ENCODE measurements around the gene UBALD2.
A peak's percentile ranks its signal among the peaks of the same experiment; 100 is the strongest.
"Not testable (repeated sequence)": the region's sequence is repeated elsewhere in the genome, so short reads cannot be mapped to it uniquely, and the experiment has no call there.

UBALD2 gene

DNA sequence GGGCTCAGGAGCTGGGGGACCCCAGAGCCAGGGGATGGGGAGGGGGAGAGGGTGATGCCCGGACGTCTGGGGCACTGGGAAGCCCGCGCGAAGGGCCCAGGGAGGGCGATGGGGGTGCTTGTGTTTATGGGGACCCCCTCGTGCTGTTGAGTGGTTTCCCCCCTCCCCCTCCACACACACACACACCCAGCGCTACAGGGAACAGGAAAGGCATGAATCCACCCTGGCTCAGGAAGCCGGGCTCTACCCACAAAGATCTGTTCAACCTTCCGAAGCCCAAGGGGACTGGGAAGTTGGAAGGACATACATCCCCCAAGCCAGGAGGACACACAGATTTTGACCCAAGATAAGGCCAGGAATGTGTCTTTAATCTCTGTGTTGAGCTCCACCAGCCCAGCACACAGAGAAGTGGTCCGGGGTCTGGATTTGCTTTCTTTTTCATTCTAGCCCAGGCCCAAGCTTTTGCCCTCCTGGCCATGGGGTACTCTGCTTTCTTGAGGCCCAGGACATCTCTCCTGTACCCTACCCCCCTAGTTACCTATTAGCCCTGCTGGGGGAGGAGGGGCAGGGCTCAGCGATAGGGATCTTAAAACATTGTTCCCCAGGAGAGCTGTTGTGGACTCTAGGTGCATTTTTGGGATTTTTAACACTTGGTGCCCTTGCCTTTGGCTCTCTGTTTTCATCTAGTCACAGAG, 1.2 kb downstream of the UBALD2 start:
- DNase-seq = no peak

DNA sequence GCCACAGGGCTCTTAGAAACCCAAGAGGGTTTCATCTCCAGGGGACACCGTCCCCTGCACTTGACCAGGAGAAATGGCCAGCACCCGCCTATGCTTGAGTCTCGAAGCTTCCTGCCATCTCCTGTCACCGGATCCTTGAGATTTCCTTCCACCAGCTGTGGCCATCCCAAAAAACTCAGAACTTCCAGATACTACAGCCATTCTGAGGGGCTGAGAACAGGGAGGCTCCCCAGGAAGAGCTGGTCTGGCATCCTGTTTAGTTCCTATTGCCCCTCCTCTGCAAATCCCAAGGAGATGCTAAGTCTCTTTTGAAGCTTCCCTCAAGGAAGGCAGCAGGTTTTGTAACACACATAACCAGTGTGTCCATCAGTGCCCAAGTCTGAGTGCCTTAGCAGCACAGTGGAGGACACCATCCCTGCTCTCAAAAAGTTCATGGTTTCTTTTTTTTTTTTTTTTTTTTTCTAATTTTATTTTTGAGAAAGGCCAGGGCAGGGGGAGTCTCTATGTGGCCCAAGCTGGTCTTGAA, 2.0 kb downstream of the UBALD2 start:
- DNase-seq = no peak

DNA sequence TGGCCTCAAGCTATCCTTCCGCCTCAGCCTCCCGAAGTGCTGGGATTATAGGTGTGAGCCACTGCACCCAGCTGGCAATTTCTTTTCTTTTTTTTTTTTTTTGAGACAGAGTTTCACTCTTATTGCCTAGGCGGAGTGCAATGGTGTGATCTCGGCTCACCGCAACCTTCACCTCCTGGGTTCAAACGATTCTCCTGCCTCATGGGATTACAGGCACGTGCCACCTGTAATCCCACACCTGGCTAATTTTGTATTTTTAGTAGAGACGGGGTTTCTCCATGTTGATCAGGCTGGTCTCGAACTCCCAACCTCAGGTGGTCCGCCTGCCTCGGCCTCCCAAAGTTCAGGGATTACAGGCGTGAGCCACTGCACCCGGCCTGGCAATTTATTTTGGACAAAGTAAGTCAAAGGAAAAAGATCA, 2.4 kb downstream of the UBALD2 start:
- not testable (repeated sequence) for DNase-seq

DNA sequence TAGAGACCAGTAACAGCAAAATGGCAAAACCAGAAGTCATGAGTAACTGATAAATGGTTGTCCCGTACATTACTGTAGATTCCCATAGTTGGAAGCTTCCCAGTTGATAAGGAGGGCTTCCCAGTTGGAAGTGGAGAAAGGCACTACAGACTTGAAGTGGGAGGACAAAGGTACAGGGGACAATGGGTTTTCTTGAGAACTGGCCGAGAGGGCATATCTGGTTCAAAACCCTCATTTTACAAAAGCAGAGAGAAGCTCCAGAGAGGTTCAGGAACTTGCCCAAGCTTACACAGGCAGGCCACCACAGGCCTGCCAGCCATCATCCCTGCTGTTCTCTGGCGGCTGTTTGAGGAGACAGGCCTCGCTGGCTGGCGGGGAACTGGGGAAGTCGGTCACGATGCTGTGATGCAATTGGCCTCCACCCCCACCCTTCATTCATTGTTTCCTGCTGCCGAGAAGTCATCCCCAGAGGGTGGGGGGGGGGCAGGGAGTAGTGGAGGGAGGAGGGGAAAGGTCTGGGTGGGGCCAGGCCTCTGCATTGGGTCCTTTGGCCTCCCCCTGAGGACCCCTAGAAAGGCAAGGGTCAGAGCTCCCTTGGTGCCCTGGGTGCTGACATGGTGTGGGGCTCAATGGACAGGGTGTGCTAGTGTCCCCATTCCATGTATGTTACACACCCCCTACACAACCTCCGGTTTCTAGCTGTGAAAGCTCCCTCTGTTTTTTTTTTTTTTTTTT, 3.0 kb downstream of the UBALD2 start:
- DNase-seq = peak; percentile 78

DNA sequence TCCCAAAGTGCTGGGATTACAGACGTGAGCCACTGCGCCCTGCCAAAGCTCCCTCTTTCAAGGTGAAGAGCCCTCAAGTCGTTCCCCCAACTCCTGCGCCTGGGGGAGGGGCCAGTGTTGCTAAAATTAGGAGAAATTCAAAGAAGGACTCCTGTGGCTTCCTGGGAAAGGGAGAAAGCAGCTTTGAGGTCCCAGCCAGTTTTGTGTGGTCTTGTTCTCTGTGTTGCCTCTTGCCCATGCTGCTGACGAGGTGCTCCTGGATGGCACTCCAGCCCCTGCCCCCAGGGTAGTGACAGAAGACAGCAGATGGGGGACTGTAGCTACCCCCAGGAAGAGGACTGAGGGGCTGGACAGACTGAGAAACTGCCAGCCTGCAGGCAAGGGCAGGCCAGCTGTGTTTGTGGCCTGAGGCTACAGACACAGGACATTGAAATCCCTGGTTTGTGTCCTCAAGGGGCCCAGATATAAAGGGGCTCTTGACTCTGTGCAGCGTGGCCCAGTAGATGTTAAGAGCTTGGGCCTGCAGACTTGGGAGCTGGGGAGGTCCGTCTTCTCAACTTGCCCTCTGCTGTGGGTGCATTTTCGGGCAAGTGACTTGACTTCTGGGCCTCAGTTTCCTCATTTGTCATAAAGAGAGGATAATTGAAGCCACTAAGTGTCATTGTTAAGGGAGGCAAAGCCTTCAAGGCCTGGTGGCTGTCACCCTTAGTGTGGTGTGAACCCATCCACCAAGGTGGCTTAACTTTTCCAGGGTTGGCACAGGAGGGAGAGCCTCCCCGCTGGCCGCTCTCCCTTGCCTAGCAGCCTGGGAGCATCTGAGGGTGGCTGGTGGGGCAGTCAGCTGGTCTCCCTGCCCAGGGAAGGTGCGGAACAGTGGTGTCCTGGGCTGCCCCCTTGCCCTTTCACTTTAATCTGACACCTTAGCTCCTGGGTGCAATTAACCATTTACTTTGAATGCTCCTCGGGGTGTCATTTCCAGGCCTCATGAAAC, 4.1 kb downstream of the UBALD2 start:
- DNase-seq = no peak

DNA sequence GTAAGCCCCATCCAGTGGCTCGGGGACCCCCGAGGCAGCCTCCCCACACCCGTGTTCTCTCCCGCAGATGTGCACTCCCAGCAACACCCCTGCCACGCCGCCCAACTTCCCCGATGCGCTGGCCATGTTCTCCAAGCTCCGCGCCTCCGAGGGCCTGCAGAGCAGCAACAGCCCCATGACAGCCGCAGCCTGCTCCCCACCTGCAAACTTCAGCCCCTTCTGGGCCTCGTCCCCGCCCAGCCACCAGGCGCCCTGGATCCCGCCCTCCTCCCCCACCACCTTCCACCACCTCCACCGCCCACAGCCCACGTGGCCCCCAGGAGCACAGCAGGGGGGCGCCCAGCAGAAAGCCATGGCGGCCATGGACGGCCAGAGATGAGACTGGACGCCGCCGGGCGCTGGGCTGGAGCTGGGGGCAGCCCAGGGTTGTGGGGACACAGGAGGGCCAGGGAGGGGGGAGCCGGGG, 5.0 kb downstream of the UBALD2 start:
- DNase-seq = no peak

DNA sequence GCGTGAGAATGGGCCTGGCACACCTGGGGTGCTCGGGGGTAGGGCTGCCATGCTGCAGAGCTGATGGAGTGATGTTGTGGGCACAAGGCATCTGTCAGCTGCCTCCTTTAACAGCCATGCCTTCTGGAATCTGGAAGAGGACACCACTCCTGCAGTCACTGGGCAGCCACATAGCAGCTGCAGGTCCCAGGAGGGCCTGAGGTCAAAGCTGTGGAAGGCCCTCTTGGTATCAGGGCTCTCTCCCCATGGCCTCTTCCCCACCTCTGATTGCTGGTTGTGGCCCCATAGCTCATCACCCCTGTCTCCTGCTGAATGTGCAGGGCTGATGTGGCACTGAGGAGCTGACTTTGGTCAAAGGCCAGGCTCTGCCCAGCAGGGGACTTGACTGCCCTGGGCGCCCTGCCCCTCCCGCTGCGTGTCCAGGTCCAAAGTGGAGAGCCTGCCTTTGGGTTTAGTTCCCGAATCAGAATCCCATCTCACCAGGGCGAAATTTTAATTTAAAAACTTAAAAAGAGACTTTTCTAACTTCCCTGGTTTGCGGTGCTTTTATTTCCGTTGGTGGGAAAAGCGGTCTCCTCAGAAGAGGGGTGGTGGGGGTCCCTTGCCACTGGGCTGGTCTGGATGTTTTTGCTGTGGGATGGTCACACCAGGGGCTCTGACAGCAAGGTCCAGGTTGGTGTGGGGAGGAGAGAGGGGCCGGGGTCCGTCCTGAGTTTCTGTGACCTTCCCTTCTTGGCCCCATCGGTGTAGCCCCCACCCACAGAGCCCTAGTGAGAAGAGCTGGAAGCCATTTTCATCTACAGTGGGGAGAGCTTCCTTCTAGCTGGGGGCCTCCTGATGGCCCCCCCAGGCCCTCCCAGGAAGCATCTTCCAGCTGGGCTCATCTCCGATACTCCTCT, 5.9 kb downstream of the UBALD2 start:
- DNase-seq = no peak

DNA sequence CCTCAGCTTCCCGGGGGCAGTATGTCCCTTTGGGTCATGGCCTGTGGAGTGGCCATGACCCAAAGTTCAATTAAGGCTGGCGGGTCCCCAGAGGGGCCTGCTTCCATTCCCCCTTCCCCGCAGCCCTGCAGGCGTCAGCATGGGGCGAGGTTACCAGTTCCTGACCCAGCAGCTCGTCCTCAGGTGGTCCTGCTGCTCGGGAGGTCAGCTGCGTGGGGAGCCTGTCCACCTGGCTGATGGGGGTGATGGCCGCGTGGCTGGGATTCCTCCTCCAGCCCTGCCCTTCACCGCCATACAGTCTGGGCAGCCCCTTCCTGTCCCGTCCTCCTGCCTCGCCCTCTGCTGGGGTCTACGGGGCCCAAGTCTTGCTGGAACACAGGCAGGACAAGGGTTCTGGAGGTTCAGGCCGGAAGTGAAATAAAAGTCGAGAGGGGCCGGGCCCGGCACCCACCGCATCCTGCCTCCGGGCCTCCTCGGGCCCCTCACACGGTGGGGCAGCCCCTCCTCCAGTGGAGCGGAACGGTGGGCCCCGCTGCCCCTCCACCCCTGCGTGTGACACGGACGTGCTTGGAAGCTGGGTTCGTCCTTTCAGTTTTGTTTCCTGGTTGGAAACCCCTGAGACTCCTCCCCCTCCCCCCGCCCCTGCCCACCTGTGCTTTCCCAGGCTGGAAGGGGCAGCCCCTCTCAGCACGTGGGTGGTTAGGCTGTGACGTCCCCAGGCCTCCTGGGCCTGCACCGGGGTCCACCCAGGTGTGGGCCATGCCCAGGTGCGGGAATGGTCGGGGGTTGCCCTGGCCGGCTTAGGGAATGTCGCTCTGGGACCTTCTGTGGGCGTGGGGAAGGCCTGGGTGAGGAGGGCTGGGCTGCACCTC, 6.8 kb downstream of the UBALD2 start:
- DNase-seq = no peak

DNA sequence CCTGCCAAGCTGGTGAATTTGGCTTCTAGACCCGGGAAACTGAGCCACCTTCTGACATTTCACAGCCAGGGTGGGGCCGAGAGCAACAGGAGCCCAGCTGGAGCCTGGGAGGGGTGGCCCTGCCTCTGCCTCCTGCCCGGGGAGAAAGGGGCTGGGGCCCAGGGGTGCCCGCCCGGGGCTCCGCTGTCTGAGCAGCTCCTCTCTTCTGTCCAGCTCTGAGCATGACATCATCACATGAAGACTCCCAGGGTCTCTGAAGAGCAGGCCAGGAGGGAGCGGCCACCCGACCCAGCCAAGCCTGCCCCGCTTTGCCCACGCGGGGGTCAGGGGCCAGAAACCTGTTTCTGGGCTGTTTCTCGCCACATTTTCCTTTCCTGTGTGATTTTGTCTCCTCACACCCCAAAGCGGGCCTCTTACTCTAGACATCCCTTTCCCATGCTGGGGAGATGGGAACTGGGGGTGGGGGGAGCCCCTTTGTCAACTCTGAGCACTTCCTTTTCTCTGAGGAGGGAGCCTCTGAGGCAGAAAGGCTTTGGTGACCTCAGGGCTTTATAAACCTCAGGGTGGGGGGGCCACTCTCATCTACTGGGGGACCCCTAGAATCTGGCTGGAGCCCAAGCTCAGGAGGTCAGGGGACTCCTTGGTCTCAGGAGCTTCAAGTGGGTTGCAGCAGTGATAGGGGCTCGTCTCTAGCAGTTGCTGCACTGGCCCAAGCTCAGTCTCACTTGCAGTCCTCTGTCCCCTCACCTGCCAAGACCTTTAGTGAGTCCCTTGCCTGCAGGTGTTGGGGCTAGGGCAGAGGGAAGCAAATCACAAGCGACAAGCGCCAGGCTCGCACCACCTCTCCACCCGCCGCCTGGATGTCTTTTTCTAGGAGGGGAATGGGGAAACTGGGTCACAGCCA, 7.6 kb downstream of the UBALD2 start:
- DNase-seq = no peak

DNA sequence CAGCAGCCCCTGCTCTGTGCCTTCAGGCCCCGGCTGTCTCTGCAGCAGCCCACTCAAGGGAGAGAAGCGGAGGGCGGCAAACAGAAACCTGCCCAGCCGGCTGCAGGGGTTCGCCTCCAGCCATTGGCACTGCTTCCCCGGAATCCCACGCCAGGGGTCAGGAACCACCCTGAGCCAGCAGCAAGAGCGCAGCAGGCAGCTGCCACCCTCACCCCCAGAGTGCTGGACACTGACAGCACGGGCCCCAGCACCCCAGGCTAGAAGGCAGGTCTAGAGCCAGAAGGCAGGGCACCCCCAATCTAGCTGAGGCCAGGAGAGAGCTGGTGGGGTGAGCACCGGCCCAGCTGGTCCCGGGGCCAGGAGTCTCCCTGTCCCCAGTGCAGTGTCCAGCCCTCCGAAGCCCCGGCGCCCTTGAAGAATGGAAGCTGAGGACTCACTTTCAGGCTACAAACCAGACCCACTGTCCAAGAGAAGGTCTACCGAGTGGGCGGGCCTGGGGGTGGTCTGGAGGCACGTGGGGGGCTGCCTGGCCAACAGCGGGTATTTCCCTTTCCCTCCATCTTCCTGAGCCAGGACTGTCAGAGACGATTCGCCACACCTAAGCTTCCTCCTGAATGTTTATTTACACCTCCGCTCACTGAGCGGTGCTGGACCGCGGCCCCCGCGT, 8.4 kb downstream of the UBALD2 start:
- no peak for DNase-seq

DNA sequence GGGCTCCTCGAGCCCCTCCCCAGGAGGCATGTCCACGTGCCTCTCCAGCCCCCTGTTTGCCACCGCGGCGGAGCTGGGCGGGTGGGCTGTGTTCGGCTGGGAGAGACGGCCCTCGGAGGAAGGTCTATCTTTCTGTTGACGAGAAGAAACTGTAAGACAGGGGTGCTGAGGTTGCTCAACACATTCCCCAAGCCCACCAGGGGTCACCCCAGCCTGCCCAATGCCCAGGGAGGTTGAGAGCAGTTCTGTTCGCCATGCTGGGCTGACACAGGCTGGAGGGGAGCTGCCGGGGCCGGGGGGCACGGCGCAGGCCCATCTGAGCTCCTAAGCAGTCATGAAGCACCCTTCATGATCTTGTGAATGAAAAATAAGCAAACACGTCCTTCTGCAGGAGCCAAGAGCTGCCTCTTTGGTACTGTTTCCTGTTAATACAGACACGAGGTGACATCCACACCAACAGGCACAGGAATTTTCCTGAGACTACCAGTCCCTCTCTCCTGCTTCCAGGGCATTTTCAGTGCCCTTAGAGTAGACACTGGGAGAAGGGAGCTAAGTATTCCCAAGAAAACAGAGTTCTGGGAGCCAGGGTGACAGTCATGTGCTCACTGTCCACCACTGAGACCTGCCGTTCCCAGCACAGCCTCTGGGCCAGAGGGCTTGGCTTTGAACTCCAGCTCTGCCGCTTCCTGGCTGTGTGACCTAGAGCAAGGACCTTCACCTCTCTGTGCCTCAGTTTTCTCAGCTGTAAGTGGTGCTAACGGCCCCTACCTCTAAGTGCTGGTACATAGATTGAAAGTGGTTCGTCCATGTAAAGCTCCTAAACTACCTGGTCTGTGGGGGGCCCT, 9.2 kb downstream of the UBALD2 start:
- no peak for DNase-seq

DNA sequence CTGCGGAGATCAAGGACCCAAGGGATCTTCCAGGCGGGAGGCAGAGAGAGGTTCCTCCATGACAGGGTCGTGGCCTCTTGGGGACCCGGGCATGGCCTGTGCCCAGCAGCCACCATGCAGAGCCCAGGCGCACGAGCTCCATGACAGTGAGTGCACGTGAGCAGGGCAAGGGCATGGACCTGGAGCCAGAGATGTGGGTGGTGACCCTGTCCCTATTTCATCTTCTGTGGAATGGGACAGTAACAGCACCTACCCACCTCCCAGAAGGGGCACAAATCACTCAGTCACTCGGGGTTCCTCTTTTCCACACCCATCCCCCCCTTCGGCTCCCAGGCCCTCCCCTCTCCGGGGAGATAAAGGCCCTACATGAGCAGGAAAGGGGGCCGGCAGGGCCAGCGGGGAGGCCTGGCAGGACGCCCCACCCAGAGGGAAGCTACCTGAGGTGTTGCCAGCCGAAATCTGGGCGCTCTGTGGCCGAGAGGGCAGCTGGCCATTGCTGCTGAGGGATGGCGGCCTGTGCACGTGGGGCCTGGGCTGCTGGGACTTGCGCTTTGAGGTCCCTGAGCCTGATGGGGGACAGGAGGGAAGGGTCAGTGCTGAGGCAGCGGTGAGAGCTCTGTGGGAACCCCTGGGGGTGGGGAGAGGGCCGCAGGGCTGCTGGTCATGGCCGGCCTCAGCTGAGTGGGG, 10.4 kb downstream of the UBALD2 start:
- DNase-seq = no peak

DNA sequence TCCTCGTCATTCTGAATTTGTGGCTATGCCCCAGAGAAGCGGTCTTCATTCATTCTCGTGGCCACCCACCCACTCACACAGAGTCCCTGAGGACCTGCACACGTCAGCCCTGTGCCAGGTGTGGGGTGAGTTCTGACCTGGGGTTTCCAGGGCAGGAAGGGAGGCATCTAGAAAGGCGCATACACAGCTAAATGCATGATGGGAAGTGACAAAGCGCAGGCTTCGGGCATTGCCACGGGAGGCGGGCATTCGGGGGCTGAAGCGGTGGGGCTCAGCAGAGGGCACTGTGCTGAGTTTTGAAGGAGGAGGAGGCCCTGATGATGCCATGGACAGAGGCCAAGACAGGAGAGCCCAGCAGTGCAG, 10.9 kb downstream of the UBALD2 start:
- no peak for DNase-seq

DNA sequence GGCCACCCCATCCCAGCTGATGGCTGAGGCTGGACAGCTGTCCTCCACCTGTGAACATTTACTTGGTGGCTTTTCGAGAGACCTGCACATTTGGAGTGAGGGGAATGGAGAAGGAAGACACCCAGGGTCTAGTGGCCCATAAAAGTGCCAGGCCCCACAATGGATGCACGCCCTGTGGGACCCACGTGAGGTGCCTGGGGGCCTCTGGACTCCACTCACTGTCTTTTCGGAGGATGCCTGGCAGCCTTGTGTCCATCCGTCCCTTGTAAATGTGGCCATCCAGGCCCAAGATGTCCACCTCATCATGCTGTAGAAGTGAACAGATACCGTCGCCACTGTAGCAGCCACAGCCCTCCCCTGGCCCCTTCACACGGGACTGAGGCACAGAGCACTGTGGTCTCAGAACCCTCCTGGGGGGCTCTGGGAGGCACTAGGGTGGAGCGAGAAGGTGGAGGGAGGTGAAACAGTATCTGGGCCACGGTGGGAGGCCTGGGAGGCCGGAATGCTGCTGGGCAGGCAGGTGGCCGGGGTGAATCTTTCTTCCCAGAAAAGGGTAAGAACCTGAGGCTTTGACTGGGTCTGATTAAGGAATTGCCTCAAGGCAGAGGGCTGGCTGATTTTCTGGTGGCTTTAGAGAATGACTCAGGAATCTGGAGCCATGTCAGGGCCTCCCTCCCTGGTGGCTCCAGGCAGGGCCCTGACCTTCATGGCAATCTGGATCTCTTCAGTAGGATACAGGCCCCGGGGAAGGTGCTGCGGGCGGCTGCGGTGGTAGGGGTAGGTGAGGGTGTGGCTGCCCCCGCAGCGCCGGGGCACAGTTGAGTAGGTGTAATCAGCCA, 11.5 kb downstream of the UBALD2 start:
- no peak for DNase-seq

DNA sequence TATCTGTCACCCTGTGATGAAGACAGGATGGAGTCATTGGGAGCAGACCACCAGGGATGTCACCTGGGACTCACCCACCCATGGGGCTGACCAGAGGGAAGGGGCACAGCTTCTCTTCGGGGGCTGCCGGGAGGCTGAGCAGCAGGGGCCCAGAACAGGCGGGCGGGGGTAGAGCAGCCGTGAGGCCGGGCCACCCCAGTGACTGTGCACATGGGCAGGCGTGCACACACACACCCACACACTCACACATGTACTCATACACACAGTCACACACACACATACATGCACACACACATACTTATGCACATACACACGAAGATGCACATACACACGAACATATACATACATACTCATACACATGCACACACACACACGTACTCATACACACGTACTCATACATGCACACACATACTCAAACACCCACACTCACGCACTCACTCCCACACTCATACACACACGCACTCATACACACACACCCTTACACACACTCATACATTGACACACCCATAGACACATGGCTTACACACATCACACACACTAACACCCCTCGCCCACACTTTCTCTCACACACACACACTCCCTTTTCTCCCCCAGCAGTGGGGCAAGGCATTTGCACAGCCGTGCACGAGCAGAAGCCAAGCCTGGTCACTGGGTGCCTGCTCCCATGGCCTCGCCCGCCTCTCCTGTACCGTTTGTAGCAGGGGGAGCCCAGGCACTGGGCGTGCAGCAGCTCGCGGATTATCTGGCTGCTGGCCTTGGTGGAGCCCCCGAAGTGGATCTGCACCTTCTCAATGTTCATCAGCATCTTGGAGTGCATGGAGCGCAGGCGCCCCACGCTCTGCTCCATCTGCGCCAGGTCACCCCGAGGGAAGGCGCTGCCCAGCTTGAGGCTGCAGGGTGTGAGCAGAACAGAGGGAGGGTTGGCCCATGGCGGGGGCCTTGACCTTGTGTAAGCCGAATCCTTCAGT, 12.4 kb downstream of the UBALD2 start:
- DNase-seq = no peak

Data from midbrain (tissue), 1 donor.